Natural killer cell (primary cell): ENCODE data around the gene SENP7. TPM values are rescaled to one million over a fixed set of nuclear protein-coding genes. Genes with fewer than 3 reads are reported as not detected.
A peak's percentile ranks its signal among the peaks of the same experiment; 100 is the strongest.

ENCODE experiments used
- ATAC-seq, 3 donors: fragments of 150-1000 bp in 2 of 3; fragments of 200-7000 bp in 1 of 3; cut with Tn5 transposase; 1 replicate in 1 of 3; 2 replicates in 2 of 3; pipeline ENCODE4 v1.10.0; 2021; ENCODE audit warnings: mild to moderate bottlenecking in 2 of 3, moderate library complexity in 2 of 3
- DNase-seq, 2 donors: peaks; one replicate each; pipeline versions ENCODE4 v3.0.0 to v3.0.0-alpha.2; 2013 to 2021; ENCODE audit warnings: mixed read lengths in 1 of 2
- H3K27ac ChIP-seq: one replicate; pipeline ENCODE4 v1.5.1; 2013; ENCODE audit warnings: mild to moderate bottlenecking, low read length
- H3K27me3 ChIP-seq: one replicate; pipeline ENCODE4 v1.6.1; 2013; ENCODE audit warnings: low read length; ENCODE audit not compliant: control insufficient read depth, insufficient read depth
- H3K36me3 ChIP-seq: one replicate; pipeline ENCODE4 v1.6.1; 2013; ENCODE audit warnings: low read length; ENCODE audit not compliant: control insufficient read depth, insufficient read depth
- H3K4me1 ChIP-seq: one replicate; pipeline ENCODE4 v1.6.1; 2013; ENCODE audit warnings: low read length; ENCODE audit not compliant: control insufficient read depth, insufficient read depth
- H3K4me3 ChIP-seq: one replicate; pipeline ENCODE4 v1.5.1; 2013; ENCODE audit warnings: low read length
- H3K9me3 ChIP-seq: one replicate; pipeline ENCODE4 v1.6.1; 2013; ENCODE audit warnings: low read length; ENCODE audit not compliant: control insufficient read depth, insufficient read depth
- H3K27ac Mint-ChIP-seq, 2 donors: one replicate each; pipeline ENCODE4 v1.8.0; 2022; ENCODE audit warnings: mild to moderate bottlenecking in 2 of 2, mixed read lengths in 2 of 2, moderate library complexity in 1 of 2
- H3K27me3 Mint-ChIP-seq, 2 donors: one replicate each; pipeline ENCODE4 v1.8.0; 2022; ENCODE audit warnings: low read depth in 2 of 2, mixed read lengths in 2 of 2
- H3K36me3 Mint-ChIP-seq: one replicate; pipeline ENCODE4 v1.8.0; 2022; ENCODE audit warnings: mixed read lengths
- H3K4me1 Mint-ChIP-seq, 2 donors: one replicate each; pipeline ENCODE4 v1.8.0; 2022; ENCODE audit warnings: mixed read lengths in 2 of 2
- H3K4me3 Mint-ChIP-seq: one replicate; pipeline ENCODE4 v1.8.0; 2022; ENCODE audit warnings: mild to moderate bottlenecking, moderate library complexity, mixed read lengths
- H3K9me3 Mint-ChIP-seq, 2 donors: one replicate each; pipeline ENCODE4 v1.8.0; 2022; ENCODE audit warnings: mixed read lengths in 2 of 2
- WGBS: methylation state at CpG from one replicate; pipeline ENCODE4 v1.1.7; 2013; ENCODE audit warnings: missing lambda C conversion rate; ENCODE audit not compliant: insufficient coverage; 5-methylcytosine and 5-hydroxymethylcytosine counted together
- intact Hi-C: fragments of 100-400 bp; cut with micrococcal nuclease; formaldehyde crosslinking; loops from one replicate; pipeline ENCODE4 v1.14.2; 2022
- total RNA-seq, 4 donors: library from RNA; stranded (reverse); fragments of 120-200 nt in 1 of 4; gene quantifications; one replicate each; pipeline versions ENCODE4 v1.2.3 to v1.2.4, GENCODE V29; 2013 to 2022
- TF ChIP-seq, protein P1 (sequence below): fragments of 200-600 bp; IDR thresholded peaks from one replicate; pipeline ENCODE4 v1.8.0; 2022; ENCODE audit warnings: antibody characterized with exemption

Gene SENP7
- total RNA-seq, 3 donors from 2014 or later (not counting 1 experiment from before 2014, with no cell fraction given), result 41.4 to 60.6 (median 52.7) TPM

DNA sequence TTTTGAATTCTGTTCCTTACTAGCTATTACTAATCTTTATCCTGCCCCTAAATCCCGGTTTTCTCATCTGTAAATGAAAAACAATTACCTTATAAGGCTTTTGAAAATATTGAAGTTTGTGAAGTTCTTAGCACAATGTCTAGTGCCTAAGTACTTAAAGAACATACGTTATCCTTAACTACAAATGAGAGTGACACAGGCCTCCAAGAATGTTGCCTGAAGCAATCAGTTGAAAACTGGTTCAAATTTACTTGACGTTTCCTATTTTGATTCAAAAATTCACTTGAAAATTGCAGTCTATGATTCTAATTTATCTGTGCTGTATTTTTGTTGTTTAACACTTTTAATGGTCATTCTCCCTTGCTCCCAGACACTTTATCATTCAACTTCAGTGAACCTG lies 3.2 kb downstream of the SENP7 start:
- Mint-ChIP-seq H3K4me1 (peaks cover 50 to 52% of the 10 kb centered on the region in 2 donors), H3K4me3 (no peak overlapping the region), H3K36me3 (peaks cover 5% of the 10 kb centered on the region), H3K27ac (peak overlapping the region in 1 of 2 donors; percentile 25), H3K9me3 (no peaks in the 10 kb centered on the region), H3K27me3 (peaks cover 0 to 1% of the 10 kb centered on the region in 2 donors)
- Histone ChIP-seq H3K27me3 (no peaks in the 10 kb centered on the region), H3K4me3 (no peak overlapping the region), H3K9me3 (no peaks in the 10 kb centered on the region), H3K4me1 (peaks cover 11% of the 10 kb centered on the region), H3K36me3 (no peaks in the 10 kb centered on the region), H3K27ac (no peak overlapping the region)
- ATAC-seq (no peak), DNase-seq (no peak)
- WGBS, result 100% methylated on average over 1 of the region's 3 CpGs
- TF ChIP-seq, protein P1, sequence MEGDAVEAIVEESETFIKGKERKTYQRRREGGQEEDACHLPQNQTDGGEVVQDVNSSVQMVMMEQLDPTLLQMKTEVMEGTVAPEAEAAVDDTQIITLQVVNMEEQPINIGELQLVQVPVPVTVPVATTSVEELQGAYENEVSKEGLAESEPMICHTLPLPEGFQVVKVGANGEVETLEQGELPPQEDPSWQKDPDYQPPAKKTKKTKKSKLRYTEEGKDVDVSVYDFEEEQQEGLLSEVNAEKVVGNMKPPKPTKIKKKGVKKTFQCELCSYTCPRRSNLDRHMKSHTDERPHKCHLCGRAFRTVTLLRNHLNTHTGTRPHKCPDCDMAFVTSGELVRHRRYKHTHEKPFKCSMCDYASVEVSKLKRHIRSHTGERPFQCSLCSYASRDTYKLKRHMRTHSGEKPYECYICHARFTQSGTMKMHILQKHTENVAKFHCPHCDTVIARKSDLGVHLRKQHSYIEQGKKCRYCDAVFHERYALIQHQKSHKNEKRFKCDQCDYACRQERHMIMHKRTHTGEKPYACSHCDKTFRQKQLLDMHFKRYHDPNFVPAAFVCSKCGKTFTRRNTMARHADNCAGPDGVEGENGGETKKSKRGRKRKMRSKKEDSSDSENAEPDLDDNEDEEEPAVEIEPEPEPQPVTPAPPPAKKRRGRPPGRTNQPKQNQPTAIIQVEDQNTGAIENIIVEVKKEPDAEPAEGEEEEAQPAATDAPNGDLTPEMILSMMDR, result no peak
- intact Hi-C loops, result loop anchor here (10.0 kb wide), 1 partner anchor 125 kb away; no protein-coding TSS in a partner anchor

DNA sequence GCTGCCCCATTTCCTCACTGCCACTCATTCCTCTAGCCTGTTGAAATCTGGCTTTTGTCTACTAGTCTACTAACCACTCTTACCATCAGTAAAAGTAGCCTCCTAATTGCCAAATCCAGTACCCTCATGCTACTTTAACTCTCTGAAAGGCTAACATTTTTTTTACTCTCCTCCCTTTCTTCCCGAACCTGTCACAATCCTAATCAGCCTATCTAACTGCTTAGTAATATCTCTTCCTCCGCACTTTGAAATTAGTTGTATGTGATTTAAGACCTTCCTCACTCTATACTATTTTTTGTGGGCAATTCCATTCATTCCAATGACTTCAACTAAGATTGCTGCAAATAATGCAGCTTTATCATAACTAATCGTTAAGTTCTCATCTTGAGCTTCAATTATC lies 3.7 kb downstream of the SENP7 start:
- Histone ChIP-seq H3K4me1 (peaks cover 11% of the 10 kb centered on the region), H3K36me3 (no peaks in the 10 kb centered on the region), H3K27ac (no peak overlapping the region), H3K4me3 (no peak overlapping the region), H3K27me3 (no peaks in the 10 kb centered on the region), H3K9me3 (no peaks in the 10 kb centered on the region)
- no peak for DNase-seq
- intact Hi-C loops, result no loop called here
- Mint-ChIP-seq H3K4me3 (peak overlapping the region; percentile 1), H3K9me3 (no peaks in the 10 kb centered on the region), H3K36me3 (peaks cover 5% of the 10 kb centered on the region), H3K27ac (peak overlapping the region; percentile 6), H3K4me1 (peaks cover 52 to 54% of the 10 kb centered on the region in 2 donors), H3K27me3 (no peaks in the 10 kb centered on the region)
- no peak for ATAC-seq
- 83% methylated on average over 2 of the region's 3 CpGs for WGBS
- TF ChIP-seq, protein P1, result no peak

DNA sequence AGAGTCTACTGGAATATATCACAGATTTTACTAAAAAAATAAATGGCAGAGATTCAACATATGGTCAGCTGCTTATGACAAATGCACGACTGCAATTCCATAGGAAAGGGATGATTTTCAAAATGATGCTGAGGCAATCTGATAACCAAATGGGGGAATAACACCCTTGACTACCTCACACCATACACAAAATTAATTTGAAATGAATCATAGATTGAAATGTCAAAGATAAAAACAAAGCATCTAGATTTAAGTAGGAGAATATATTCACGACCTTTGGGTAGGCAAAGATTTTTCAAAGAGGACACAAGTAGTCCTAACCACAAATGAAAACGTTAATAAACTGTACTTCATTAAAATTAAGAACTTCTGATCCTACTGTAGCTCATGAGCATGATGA lies 11.2 kb downstream of the SENP7 start:
- Histone ChIP-seq H3K4me1 (no peaks in the 10 kb centered on the region), H3K27ac (no peak overlapping the region), H3K27me3 (no peaks in the 10 kb centered on the region), H3K4me3 (no peak overlapping the region), H3K36me3 (no peaks in the 10 kb centered on the region), H3K9me3 (no peaks in the 10 kb centered on the region)
- peaks cover 38 to 43% of the 10 kb centered on the region in 2 donors for H3K4me1 Mint-ChIP-seq
- TF ChIP-seq, protein P1, result no peak
- no peaks in the 10 kb centered on the region for H3K9me3 Mint-ChIP-seq
- H3K27ac Mint-ChIP-seq, result no peak overlapping the region
- intact Hi-C loops, result no loop called here
- no peaks in the 10 kb centered on the region for H3K36me3 Mint-ChIP-seq
- H3K27me3 Mint-ChIP-seq, result no peaks in the 10 kb centered on the region
- H3K4me3 Mint-ChIP-seq, result no peak overlapping the region
- ATAC-seq (no peak), DNase-seq (no peak)
- 85% methylated on average over 2 of the region's 3 CpGs for WGBS

DNA sequence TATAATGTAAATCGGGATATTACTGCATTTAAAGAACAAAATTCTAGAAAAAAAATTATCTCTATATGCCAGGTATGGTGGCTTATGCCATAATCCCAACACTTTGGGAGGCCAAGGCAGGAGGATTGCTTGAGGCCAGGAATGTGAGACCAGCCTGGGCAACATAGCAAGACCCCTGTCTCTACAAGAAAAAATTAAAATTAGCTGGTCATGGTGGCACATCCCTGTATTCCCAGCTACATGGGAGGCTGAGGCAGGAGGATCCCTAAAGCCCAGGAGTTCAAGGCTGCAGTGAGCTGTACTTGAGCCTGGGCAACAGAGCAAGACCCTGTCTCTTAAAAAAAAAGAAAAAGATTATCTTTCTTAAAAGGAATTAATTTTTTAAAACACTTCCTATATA lies 12.8 kb downstream of the SENP7 start:
- TF ChIP-seq, protein P1, result no peak
- intact Hi-C loops, result no loop called here
- no peak overlapping the region for H3K4me3 ChIP-seq
- no peaks in the 10 kb centered on the region for H3K27me3 ChIP-seq
- Mint-ChIP-seq H3K27ac (peak overlapping the region in 1 of 2 donors; percentile 46), H3K9me3 (no peaks in the 10 kb centered on the region), H3K4me3 (no peak overlapping the region), H3K27me3 (no peaks in the 10 kb centered on the region), H3K36me3 (no peaks in the 10 kb centered on the region), H3K4me1 (peaks cover 42 to 44% of the 10 kb centered on the region in 2 donors)
- no peak overlapping the region for H3K27ac ChIP-seq
- no CpG with 5 or more reads among the region's 1 CpG for WGBS
- ATAC-seq (no peak), DNase-seq (no peak)
- H3K9me3 ChIP-seq, result no peaks in the 10 kb centered on the region
- no peaks in the 10 kb centered on the region for H3K36me3 ChIP-seq
- H3K4me1 ChIP-seq, result no peaks in the 10 kb centered on the region
